Lower lobe of right lung (tissue), 2 donors: ENCODE results near the gene ZNF469. TPM values are rescaled to one million over a fixed set of nuclear protein-coding genes. Genes with fewer than 3 reads are reported as not detected.

Experiments
- ATAC-seq, 2 donors: fragments of 200-7000 bp; cut with Tn5 transposase; one replicate each; pipeline ENCODE4 v1.9.1; 2020 to 2022; ENCODE audit warnings: mild to moderate bottlenecking in 2 of 2, moderate library complexity in 2 of 2
- DNase-seq: peaks from one replicate; pipeline ENCODE4 v3.0.0-alpha.2; 2020
- H3K27ac ChIP-seq: fragments of 200-600 bp; one replicate; pipeline ENCODE4 v1.8.0; 2022
- H3K27me3 ChIP-seq: fragments of 200-600 bp; one replicate; pipeline ENCODE4 v1.8.0; 2022; ENCODE audit warnings: low read depth
- H3K36me3 ChIP-seq: fragments of 200-600 bp; one replicate; pipeline ENCODE4 v1.8.0; 2022; ENCODE audit warnings: mild to moderate bottlenecking
- H3K4me1 ChIP-seq: fragments of 200-600 bp; one replicate; pipeline ENCODE4 v1.8.0; 2022
- H3K4me3 ChIP-seq: fragments of 200-600 bp; one replicate; pipeline ENCODE4 v1.8.0; 2022; ENCODE audit warnings: mild to moderate bottlenecking
- H3K9me3 ChIP-seq: fragments of 200-600 bp; one replicate; pipeline ENCODE4 v1.8.0; 2022
- intact Hi-C: fragments of 100-400 bp; cut with DNase I; formaldehyde crosslinking; loops from one replicate; pipeline ENCODE4 v1.11.0; 2022
- total RNA-seq: library from RNA; stranded (reverse); fragmentation: NEBNext Ultra II Directional; extraction: Animal tissue kit (Norgen Biotek cat#: 25700); gene quantifications from one replicate; pipeline ENCODE4 v1.2.1, GENCODE V29; 2021
- TF ChIP-seq, protein P1 (sequence below): fragments of 200-600 bp; IDR thresholded peaks from one replicate; pipeline ENCODE4 v1.8.0; 2022; ENCODE audit warnings: antibody characterized with exemption, mild to moderate bottlenecking
- donor health status: DM: no; HTN: yes; CAD: no; lungs with severe emphysema.

The ZNF469 gene
- total RNA-seq, 1 donor from 2014 or later = 2.0 TPM

DNA sequence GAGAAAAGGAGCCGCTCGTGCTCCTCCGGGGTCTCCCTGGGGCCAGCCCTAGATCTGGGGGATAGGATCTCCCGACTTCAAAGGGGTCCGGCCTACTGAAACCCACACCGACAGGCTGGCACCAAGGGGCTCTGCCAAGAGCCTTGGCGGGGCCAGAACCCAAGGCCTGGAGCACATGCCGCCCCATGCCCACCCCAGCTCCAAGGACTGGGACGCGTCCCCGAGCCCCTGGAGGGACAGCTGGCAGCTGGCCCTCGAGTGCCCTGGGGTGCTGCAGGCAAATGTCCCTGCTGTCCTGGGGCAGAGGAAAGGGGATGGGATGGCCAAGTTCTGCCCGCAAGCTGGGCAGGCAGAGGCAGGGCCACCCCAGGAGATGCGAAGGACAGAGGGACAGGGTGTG lies 38.5 kb downstream of the ZNF469 start:
- no peaks in the 10 kb centered on the region for H3K9me3 ChIP-seq
- no peaks in the 10 kb centered on the region for H3K4me1 ChIP-seq
- H3K27me3 ChIP-seq = no peaks in the 10 kb centered on the region
- TF ChIP-seq, protein P1, sequence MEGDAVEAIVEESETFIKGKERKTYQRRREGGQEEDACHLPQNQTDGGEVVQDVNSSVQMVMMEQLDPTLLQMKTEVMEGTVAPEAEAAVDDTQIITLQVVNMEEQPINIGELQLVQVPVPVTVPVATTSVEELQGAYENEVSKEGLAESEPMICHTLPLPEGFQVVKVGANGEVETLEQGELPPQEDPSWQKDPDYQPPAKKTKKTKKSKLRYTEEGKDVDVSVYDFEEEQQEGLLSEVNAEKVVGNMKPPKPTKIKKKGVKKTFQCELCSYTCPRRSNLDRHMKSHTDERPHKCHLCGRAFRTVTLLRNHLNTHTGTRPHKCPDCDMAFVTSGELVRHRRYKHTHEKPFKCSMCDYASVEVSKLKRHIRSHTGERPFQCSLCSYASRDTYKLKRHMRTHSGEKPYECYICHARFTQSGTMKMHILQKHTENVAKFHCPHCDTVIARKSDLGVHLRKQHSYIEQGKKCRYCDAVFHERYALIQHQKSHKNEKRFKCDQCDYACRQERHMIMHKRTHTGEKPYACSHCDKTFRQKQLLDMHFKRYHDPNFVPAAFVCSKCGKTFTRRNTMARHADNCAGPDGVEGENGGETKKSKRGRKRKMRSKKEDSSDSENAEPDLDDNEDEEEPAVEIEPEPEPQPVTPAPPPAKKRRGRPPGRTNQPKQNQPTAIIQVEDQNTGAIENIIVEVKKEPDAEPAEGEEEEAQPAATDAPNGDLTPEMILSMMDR = no peak
- no peak overlapping the region for H3K4me3 ChIP-seq
- H3K36me3 ChIP-seq = no peaks in the 10 kb centered on the region
- no peak for DNase-seq
- intact Hi-C loops = no loop called here
- no peak for ATAC-seq
- H3K27ac ChIP-seq = no peak overlapping the region

DNA sequence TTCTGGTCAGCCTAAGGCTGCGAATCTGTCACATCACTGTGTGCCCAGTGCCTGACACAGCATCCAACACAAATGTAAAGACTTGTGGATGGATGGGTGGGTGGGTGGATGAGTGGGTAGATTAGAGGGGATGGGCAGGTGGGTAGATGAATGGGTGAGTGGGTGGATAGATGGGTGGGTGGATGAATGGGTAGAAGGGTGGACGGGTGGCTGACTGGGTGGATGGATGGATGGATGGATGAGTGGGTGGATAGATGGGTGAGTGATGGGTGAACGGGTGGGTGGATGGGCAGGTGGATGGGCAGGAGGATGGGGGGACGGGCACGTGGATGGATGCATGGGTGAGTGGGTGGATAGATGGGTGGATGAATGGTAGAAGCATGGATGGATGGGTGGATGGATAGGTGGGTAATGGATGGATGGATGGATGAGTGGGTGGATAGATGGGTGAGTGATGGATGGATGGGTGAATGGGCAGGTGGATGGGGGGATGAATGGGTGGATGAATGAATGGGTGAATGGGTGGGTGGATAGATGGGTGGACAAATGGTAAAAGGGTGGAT lies 39.2 kb downstream of the ZNF469 start:
- Histone ChIP-seq H3K9me3 (no peaks in the 10 kb centered on the region), H3K4me1 (no peaks in the 10 kb centered on the region), H3K36me3 (no peaks in the 10 kb centered on the region), H3K27ac (no peak overlapping the region), H3K27me3 (no peaks in the 10 kb centered on the region), H3K4me3 (no peak overlapping the region)
- DNase-seq = no peak
- no peak for ATAC-seq
- intact Hi-C loops = no loop called here
- TF ChIP-seq, protein P1 = no peak

DNA sequence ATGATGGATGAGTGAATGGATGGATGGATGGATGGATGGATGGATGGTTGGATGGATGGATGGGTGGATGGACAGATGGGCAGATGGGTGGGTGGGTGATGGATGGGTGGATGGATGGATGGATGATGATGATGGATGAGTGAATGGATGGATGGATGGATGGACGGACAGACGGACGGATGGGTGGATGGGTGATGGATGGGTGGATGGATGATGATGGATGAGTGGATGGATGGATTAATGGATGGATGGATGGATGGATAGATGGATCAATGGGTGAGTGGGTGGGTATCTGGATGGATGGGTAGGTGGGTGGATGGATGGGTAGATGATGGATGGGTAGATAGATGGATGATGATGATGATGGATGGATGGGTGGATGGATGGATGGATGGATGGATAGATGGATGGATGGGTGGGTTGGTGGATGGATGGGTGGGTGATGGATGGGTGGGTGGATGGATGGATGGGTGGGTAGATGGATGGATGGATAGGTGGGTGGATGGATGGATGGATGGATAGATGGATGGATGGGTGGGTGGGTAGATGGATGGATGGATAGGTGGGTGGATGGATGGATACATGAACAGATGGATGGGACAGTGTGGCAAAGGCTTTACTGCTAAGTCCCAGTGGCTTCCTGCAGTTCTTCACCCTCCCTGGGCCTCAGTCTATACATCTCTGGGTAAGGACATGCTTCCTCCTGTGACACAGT lies 40.1 kb downstream of the ZNF469 start:
- Histone ChIP-seq H3K4me1 (no peaks in the 10 kb centered on the region), H3K4me3 (no peak overlapping the region), H3K9me3 (no peaks in the 10 kb centered on the region), H3K27me3 (no peaks in the 10 kb centered on the region), H3K36me3 (no peaks in the 10 kb centered on the region), H3K27ac (no peak overlapping the region)
- ATAC-seq (no peak), DNase-seq (no peak)
- TF ChIP-seq, protein P1 = no peak
- intact Hi-C loops = no loop called here

DNA sequence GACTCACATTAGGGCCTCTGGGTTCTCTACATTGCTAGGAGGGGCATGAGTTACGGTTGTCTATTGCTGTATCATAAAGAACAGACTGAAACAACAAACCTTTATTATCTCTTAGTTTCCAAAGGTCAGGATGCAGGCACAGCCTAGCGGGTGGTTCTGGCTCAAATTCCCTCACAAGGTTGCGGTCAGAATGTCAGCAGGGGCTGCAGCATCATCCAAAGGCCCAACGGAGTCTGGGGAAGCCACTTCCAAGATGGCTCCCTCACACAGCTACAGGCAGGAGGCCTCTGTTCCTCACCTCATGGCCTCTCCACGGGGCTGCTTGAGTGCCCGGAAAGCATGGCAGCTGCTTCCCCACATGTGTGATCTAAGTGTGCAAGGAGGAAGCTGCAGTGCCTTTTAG lies 40.7 kb downstream of the ZNF469 start:
- Histone ChIP-seq H3K4me3 (no peak overlapping the region), H3K4me1 (no peaks in the 10 kb centered on the region), H3K27me3 (peaks cover under 1% of the 10 kb centered on the region), H3K27ac (no peak overlapping the region), H3K36me3 (no peaks in the 10 kb centered on the region), H3K9me3 (no peaks in the 10 kb centered on the region)
- TF ChIP-seq, protein P1 = no peak
- ATAC-seq (no peak), DNase-seq (no peak)
- intact Hi-C loops = no loop called here

DNA sequence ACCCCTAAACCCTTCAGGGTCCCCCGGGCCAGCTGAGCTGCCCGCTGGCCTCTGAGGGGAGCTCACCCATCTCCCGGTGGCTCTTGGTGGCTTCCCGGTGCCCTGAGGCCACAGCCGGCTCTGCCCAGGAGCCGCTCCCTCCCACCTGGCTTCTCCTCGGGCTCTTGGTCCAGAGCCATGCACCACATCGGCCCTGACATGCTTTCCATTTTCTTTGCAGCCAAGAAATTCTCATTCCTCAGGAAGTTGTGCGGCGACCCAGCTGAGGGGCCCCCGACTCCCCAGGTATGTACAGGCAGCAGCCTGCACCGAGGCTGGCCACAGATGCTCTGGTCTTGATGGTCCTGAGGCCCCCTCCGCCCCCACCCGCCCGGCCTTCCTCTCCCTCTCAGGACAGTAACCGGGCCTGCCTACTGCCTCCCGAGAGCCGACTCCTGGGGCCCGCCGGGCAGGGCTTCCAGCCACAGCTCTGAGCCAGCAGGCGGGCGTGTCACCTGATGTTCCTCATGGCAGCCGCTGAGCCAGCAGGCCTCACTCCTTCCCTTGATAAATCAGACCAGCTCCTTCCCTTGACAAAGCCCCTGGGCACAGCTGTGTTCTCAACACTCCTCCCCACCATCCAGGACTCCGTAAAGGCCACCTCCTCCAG lies 42.0 kb downstream of the ZNF469 start:
- H3K4me1 ChIP-seq = peaks cover 3% of the 10 kb centered on the region
- no peak overlapping the region for H3K27ac ChIP-seq
- TF ChIP-seq, protein P1 = no peak
- no peak overlapping the region for H3K4me3 ChIP-seq
- peaks cover 10% of the 10 kb centered on the region for H3K27me3 ChIP-seq
- ATAC-seq (no peak), DNase-seq (no peak)
- intact Hi-C loops = no loop called here
- no peaks in the 10 kb centered on the region for H3K36me3 ChIP-seq
- no peaks in the 10 kb centered on the region for H3K9me3 ChIP-seq
